ENCODE measurements around the gene CHKB. TPM values are rescaled to one million over a fixed set of nuclear protein-coding genes. Genes with fewer than 3 reads are reported as not detected.

CHKB gene
- total RNA-seq, 1 donor from 2014 or later, result 81.1 TPM

GRCh38 chr22:50563413-50564160 lies 19.1 kb downstream of the CHKB start:
- peak overlapping the region; percentile 55 for H3K4me3 ChIP-seq (ENCODE audit: low read depth, low read length)
- DNase-seq (ENCODE audit: low read depth), result no peak
- peaks cover 4% of the 10 kb centered on the region for H3K27me3 ChIP-seq (ENCODE audit: control insufficient read depth, insufficient read depth, low read length)
- H3K36me3 ChIP-seq (ENCODE audit: control insufficient read depth, insufficient read depth, low read length), result no peaks in the 10 kb centered on the region
- no peak for TF ChIP-seq CTCF (IDR thresholded peaks at IDR 0.05; ENCODE audit: insufficient read depth, low read length, poor library complexity, severe bottlenecking)

GRCh38 chr22:50562523-50563412 lies 19.9 kb downstream of the CHKB start, which contains the start of gene SYCE3:
Gene SYCE3, minus strand, starts transcription at chr22:50562919. Its CDS starts 6,514 bp downstream, at chr22:50556405.
- peaks cover 5% of the 10 kb centered on the region for H3K27me3 ChIP-seq (ENCODE audit: control insufficient read depth, insufficient read depth, low read length)
- H3K36me3 ChIP-seq (ENCODE audit: control insufficient read depth, insufficient read depth, low read length), result no peaks in the 10 kb centered on the region
- peak within 1 kb of the TSS; percentile 55 for H3K4me3 ChIP-seq (ENCODE audit: low read depth, low read length)
- TF ChIP-seq CTCF (IDR thresholded peaks at IDR 0.05; ENCODE audit: insufficient read depth, low read length, poor library complexity, severe bottlenecking), result peak; percentile 77
- DNase-seq (ENCODE audit: low read depth), result peak; percentile 61

GRCh38 chr22:50561401-50562358 lies 21.0 kb downstream of the CHKB start:
- no peaks in the 10 kb centered on the region for H3K36me3 ChIP-seq (ENCODE audit: control insufficient read depth, insufficient read depth, low read length)
- no peak for DNase-seq (ENCODE audit: low read depth)
- H3K27me3 ChIP-seq (ENCODE audit: control insufficient read depth, insufficient read depth, low read length), result peaks cover 5% of the 10 kb centered on the region
- H3K4me3 ChIP-seq (ENCODE audit: low read depth, low read length), result no peak overlapping the region
- TF ChIP-seq CTCF (IDR thresholded peaks at IDR 0.05; ENCODE audit: insufficient read depth, low read length, poor library complexity, severe bottlenecking), result no peak

GRCh38 chr22:50560034-50560433 lies 22.6 kb downstream of the CHKB start:
- peaks cover 5% of the 10 kb centered on the region for H3K27me3 ChIP-seq (ENCODE audit: control insufficient read depth, insufficient read depth, low read length)
- no peak overlapping the region for H3K4me3 ChIP-seq (ENCODE audit: low read depth, low read length)
- no peaks in the 10 kb centered on the region for H3K36me3 ChIP-seq (ENCODE audit: control insufficient read depth, insufficient read depth, low read length)
- no peak for DNase-seq (ENCODE audit: low read depth)
- TF ChIP-seq CTCF (IDR thresholded peaks at IDR 0.05; ENCODE audit: insufficient read depth, low read length, poor library complexity, severe bottlenecking), result no peak

GRCh38 chr22:50556703-50557102 lies 25.9 kb downstream of the CHKB start:
- peaks cover 4% of the 10 kb centered on the region for H3K27me3 ChIP-seq (ENCODE audit: control insufficient read depth, insufficient read depth, low read length)
- H3K4me3 ChIP-seq (ENCODE audit: low read depth, low read length), result no peak overlapping the region
- TF ChIP-seq CTCF (IDR thresholded peaks at IDR 0.05; ENCODE audit: insufficient read depth, low read length, poor library complexity, severe bottlenecking), result no peak
- H3K36me3 ChIP-seq (ENCODE audit: control insufficient read depth, insufficient read depth, low read length), result no peaks in the 10 kb centered on the region
- no peak for DNase-seq (ENCODE audit: low read depth)
